Fibroblast of skin of right quadriceps (primary cell): ENCODE measurements around the gene PSKH1.
"Not testable (repeated sequence)": the region's sequence is repeated elsewhere in the genome, so short reads cannot be mapped to it uniquely, and the experiment has no call there.

Experiments used
- DNase-seq: peaks from one replicate; pipeline ENCODE4 v3.0.0-alpha.2; 2013

PSKH1 gene

GRCh38 chr16:67964477-67965131 lies 71.5 kb downstream of the PSKH1 start:
- DNase-seq = no peak

- DNase-seq = no peak
Observed at GRCh38 chr16:67965668-67966548, 72.9 kb downstream of the PSKH1 start.

- no peak for DNase-seq
Observed at GRCh38 chr16:67966549-67967182, 73.6 kb downstream of the PSKH1 start.

- peak; percentile 28 for DNase-seq
Observed at GRCh38 chr16:67967183-67967957, 74.3 kb downstream of the PSKH1 start.

GRCh38 chr16:67967958-67968399 lies 74.9 kb downstream of the PSKH1 start:
- DNase-seq = peak; percentile 44

GRCh38 chr16:67968400-67969253 lies 75.6 kb downstream of the PSKH1 start, which contains the start of gene SLC12A4:
Gene SLC12A4, minus strand, starts transcription at chr16:67968637. Its CDS starts 84 bp downstream, at chr16:67968553.
- DNase-seq = peak; percentile 87

- no peak for DNase-seq
Observed at GRCh38 chr16:67969254-67970039, 76.4 kb downstream of the PSKH1 start.

GRCh38 chr16:67971111-67971510 lies 78.1 kb downstream of the PSKH1 start:
- no peak for DNase-seq

GRCh38 chr16:67972285-67972684 lies 79.2 kb downstream of the PSKH1 start:
- not testable (repeated sequence) for DNase-seq

GRCh38 chr16:67975321-67976105 lies 82.5 kb downstream of the PSKH1 start:
- no peak for DNase-seq

- DNase-seq = no peak
Observed at GRCh38 chr16:67976205-67976604, 83.2 kb downstream of the PSKH1 start.

- no peak for DNase-seq
Observed at GRCh38 chr16:67977005-67977404, 84.0 kb downstream of the PSKH1 start.

- no peak for DNase-seq
Observed at GRCh38 chr16:67977469-67978227, 84.6 kb downstream of the PSKH1 start.
